T-helper 2 cell (primary cell): ENCODE data around the gene TGM2.
A peak's percentile ranks its signal among the peaks of the same experiment; 100 is the strongest.

Source experiments
- DNase-seq, 5 experiments: peaks; one replicate each; pipeline versions ENCODE4 v3.0.0 to v3.0.0-alpha.2; 2012 to 2022

TGM2 gene

GRCh38 chr20:38143646-38144554 is 21.2 kb downstream of the TGM2 start:
- DNase-seq: no peak

GRCh38 chr20:38143238-38143645 is 21.8 kb downstream of the TGM2 start:
- DNase-seq: no peak

GRCh38 chr20:38141889-38142494 is 23.1 kb downstream of the TGM2 start:
- no peak for DNase-seq

GRCh38 chr20:38141204-38141888 is 23.7 kb downstream of the TGM2 start:
- no peak for DNase-seq

- DNase-seq: no peak
Measured at GRCh38 chr20:38139977-38140753, 24.9 kb downstream of the TGM2 start.

GRCh38 chr20:38139156-38139912 is 25.7 kb downstream of the TGM2 start:
- DNase-seq: no peak

- no peak for DNase-seq
Measured at GRCh38 chr20:38138086-38138778, 26.8 kb downstream of the TGM2 start.

GRCh38 chr20:38137441-38138037 is 27.5 kb downstream of the TGM2 start:
- DNase-seq: no peak

- no peak for DNase-seq
Measured at GRCh38 chr20:38136421-38137245, 28.4 kb downstream of the TGM2 start.

- no peak for DNase-seq
Measured at GRCh38 chr20:38135651-38136420, 29.2 kb downstream of the TGM2 start.

- DNase-seq: no peak
Measured at GRCh38 chr20:38135271-38135650, 29.8 kb downstream of the TGM2 start.

GRCh38 chr20:38134427-38135270 is 30.4 kb downstream of the TGM2 start:
- DNase-seq: peak in 1 of 5 experiments; percentile 38

- DNase-seq: no peak
Measured at GRCh38 chr20:38133680-38134426, 31.2 kb downstream of the TGM2 start.

GRCh38 chr20:38132910-38133501 is 32.1 kb downstream of the TGM2 start:
- no peak for DNase-seq

GRCh38 chr20:38132156-38132909 is 32.7 kb downstream of the TGM2 start:
- DNase-seq: no peak

- no peak for DNase-seq
Measured at GRCh38 chr20:38131588-38132121, 33.4 kb downstream of the TGM2 start.
